GM12891 (cell line): Measurements from ENCODE around the gene B3GALNT2.

Experiments
- PAX5 ChIP-seq: IDR thresholded peaks from 2 replicates; pipeline ENCODE4 v1.6.1; 2011; ENCODE audit warnings: low read length, moderate library complexity, mild to moderate bottlenecking; ENCODE audit not compliant: insufficient read depth, severe bottlenecking
- POLR2A ChIP-seq: IDR thresholded peaks from 2 replicates; pipeline ENCODE4 v1.6.1; 2011; ENCODE audit warnings: low read depth, low read length, control low read depth
- POLR2AphosphoS5 ChIP-seq: IDR thresholded peaks from 2 replicates; pipeline ENCODE4 v1.6.1; 2011; ENCODE audit warnings: low read depth, low read length, control low read depth
- POU2F2 ChIP-seq: IDR thresholded peaks from 2 replicates; pipeline ENCODE4 v1.6.1; 2011; ENCODE audit warnings: low read depth, mild to moderate bottlenecking, control low read depth, low read length, moderate library complexity
- SPI1 ChIP-seq: IDR thresholded peaks from 2 replicates; pipeline ENCODE4 v1.6.1; 2011; ENCODE audit warnings: low read depth, low read length, control low read depth
- TAF1 ChIP-seq: IDR thresholded peaks from 2 replicates; pipeline ENCODE4 v1.6.1; 2011; ENCODE audit warnings: low read depth, low read length, control low read depth

GRCh38 chr1:235491644-235492043, 12.6 kb downstream of the B3GALNT2 start:
- TF ChIP-seq POLR2AphosphoS5 (no peak), POLR2A (no peak), TAF1 (no peak), PAX5 (no peak), SPI1 (no peak), POU2F2 (no peak)
